GM10847 (cell line): ENCODE measurements around the gene REPS1.

Experiments used
- POLR2A ChIP-seq: IDR thresholded peaks from 2 replicates; pipeline ENCODE4 v1.6.1; 2011; ENCODE audit not compliant: insufficient read length; ENCODE audit errors: extremely low read depth

The REPS1 gene

DNA sequence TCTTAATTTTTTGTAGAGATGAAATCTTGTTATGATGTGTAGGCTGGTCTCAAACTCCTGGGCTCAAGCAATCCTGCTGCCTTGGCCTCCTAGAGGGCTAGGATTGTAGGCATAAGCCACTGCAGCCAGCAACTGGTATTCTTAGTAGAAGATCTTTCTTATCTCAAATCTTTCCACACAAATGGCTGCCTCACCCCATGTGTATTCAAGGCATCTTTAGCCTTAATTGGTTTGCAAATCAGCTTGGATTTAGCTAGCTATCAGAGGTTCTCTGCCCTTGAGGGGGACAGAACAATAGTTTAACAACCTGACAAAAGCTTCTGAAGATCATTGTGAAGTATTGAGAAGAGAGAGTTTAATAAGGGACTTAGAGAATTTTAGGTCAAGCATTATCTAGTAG, 22.6 kb upstream of the REPS1 start:
- TF ChIP-seq POLR2A: no peak

DNA sequence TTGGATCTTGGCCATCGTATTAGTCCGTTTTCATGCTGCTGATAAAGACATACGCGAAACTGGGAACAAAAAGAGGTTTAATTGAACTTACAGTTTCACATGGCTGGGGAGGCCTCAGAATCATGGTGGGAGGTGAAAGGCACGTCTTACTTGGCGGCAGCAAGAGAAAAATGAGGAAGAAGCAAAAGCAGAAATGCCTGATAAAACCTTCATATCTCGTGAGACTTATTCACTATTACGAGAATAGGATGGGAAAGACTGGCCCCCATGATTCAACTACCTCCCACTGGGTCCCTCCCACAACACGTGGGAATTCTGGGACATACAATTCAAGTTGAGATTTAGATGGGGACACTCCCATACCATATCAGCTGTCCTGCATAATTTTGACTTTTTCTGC, 20.1 kb upstream of the REPS1 start:
- no peak for TF ChIP-seq POLR2A

DNA sequence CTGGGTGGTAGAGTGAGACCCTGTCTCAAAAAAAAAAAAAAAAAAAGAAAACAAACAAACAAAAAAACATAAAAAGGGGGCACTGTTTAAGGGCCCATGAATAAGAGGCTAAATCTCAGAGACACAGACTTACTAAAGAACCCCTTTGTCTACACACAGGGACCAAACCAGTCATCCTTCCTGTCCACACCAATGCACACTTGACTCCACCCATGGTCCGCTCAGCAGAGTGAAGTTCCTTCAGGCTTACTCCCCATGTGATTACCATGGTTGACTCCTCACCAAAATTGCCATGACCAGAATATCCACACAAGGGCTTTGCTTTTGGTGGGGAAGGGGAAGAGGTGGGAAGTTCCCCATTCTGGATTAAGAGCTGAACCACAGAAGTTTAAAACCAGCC, 19.4 kb upstream of the REPS1 start:
- no peak for TF ChIP-seq POLR2A

DNA sequence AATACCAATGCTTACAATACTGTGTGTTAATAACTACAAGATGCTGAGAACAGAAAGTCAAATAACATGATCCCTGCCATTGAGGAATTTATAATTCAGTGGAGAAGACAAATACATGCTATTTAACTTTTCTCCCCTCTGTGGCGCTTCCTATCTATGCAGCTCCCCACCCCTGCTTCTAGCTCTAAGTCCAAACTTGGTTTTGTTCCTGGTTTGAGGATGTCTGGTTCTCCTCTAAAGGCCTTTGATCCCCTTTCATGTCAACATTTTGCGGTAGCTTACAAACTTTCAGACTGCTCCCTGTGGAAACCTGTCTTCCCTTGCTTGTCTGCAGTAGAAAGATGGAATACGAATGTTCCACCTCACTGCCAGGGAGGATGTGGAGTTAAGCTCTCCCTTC, 18.4 kb upstream of the REPS1 start:
- no peak for TF ChIP-seq POLR2A

DNA sequence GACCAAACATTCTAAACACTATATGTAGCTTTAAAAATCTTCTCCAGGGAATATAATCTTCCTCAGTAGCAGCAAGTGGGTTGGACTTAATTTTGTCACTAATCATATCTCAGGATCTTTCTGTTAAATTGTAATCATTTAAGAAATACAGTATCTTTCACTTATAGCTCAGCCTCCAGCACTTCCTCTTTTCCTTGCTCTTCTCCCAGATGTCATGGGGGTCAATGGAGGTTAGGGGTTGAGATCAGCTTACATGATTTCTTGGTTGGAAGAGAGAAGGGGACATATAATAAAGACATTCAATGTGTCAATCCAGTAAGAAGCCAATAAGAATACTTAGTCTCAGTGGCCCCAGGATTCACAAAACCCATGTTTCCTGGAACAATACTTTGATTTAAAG, 15.7 kb upstream of the REPS1 start:
- no peak for TF ChIP-seq POLR2A

- TF ChIP-seq POLR2A: no peak
Measured at GRCh38 chr6:138999949-139000725, 12.1 kb upstream of the REPS1 start.

GRCh38 chr6:138997136-138997535, 9.1 kb upstream of the REPS1 start:
- TF ChIP-seq POLR2A: no peak

DNA sequence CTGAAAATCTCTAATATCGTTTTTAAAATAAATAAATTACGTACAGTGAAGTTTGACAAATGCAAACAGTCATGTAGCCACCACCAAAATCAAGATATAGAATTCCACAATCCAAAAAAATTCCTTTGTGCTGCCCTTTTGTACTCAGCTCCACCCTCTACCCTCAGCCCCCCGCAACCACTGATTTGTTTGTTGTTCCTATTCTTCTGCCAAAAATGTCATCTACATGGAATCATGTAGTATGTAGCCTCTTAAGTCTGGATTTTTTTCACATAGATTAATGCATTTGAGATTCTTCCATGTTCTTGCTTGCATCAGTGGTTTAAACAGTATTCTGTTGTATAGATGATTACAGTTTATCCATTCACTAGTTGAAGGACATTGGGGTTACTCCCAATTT, 8.5 kb upstream of the REPS1 start:
- no peak for TF ChIP-seq POLR2A

- no peak for TF ChIP-seq POLR2A
Measured at GRCh38 chr6:138991206-138991605, 3.2 kb upstream of the REPS1 start.

GRCh38 chr6:138989098-138989983, 1.3 kb upstream of the REPS1 start:
- TF ChIP-seq POLR2A: no peak

DNA sequence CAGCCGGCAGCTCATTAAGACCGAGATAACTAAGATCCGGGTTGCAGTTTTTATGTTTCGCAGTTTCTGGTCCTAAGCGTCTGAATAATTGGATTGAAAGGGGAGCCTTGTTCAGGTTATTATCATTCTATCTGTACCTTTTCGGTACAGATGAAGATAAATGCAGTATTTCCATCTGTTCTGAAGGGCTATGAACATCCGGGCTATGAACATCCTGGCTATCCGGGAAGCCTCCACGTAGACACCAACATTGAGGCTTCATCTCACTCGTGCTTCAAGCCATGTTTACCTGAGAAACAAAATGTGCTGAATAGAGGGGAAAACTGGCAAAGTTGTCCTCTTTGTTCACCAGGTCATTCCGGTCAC, 399 bp upstream of the REPS1 start:
- TF ChIP-seq POLR2A: no peak

GRCh38 chr6:138987080-138987642, 892 bp downstream of the REPS1 start:
- no peak for TF ChIP-seq POLR2A

DNA sequence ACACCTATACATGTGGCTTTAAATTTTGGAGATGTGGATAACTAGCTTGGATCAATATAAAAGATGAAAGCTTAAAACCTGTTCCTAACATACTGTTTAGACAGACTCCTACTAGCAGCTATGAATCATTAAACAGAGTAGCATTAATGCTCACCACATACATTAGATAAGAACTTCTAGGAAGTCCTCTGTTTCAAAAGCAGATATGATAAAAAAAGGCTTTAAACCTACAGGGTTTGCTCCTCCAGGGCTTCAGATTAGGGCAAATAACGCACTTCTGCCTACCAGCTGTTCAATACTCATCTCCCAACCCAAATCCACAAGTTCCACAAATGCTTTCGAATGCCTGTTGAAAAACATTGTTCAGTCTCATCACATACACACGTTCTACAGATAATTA, 1.5 kb downstream of the REPS1 start:
- TF ChIP-seq POLR2A: no peak

DNA sequence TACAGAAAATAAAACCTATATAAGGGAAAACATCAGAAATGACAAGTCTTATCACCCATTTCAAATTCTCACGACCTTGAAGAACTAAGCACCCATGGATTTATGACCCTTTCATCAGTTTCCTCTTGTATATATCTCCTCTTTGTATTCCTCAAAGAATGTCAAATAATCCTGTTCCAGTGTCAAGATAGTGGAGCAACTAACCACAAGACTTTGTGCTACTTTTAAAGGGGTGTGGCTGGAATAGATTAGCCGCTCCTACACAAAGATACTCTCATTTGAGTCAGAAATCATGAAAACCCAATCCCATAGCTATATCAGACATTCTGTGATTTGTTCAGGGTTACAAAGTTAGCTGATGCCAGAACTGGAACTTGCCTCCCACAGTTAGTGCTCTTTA, 6.6 kb downstream of the REPS1 start:
- no peak for TF ChIP-seq POLR2A

DNA sequence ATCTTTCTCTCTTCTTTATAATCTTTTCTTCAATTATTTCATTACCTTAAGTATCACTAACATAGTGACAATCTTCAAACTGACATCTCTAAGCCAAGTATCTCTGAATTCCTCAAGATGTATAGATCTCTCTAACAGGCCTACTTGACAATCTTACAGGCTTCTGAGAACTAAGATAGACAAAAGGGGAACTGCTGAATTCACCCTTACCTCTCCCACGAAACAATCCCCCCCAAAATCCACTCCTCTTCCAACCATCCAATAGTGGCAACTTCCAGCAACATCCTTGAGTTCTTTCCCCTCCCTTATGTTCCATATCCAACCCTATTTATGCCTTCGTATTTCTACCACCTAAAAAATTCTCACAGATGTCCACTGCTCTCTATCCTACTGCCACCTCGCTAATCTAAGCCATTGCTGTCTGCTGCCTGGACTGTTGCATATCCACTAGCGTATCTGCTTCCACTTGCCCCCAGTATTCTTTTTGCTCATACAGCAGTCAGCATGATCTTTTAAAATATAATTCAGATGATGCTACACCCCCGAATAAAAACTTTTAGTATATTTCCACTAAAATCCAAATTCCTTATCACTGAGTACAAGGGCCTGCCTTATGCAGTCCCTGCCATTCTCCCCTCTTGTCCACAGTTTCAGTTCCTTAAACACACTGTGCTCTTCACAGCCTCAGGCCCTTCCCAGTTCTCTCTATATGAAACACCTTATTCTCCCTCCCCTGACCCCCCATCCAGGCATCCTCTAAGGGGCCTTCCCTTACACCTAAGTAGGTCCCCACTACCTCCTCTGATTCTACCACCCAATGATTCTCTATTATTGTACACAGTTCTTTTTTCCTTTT, 8.0 kb downstream of the REPS1 start:
- no peak for TF ChIP-seq POLR2A
